Measurements from ENCODE around the gene OR10G7. TPM values are rescaled to one million over a fixed set of nuclear protein-coding genes. Genes with fewer than 3 reads are reported as not detected.

The OR10G7 gene, protein sequence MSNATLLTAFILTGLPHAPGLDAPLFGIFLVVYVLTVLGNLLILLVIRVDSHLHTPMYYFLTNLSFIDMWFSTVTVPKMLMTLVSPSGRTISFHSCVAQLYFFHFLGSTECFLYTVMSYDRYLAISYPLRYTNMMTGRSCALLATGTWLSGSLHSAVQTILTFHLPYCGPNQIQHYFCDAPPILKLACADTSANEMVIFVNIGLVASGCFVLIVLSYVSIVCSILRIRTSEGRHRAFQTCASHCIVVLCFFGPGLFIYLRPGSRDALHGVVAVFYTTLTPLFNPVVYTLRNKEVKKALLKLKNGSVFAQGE
- total RNA-seq (ENCODE audit: unreplicated experiment): not detected
- long read RNA-seq: 0 reads

- no peak for DNase-seq (ENCODE audit: low spot score)
- H3K27me3 Mint-ChIP-seq (ENCODE audit: unreplicated experiment): no peaks in the 10 kb centered on the region
- H3K9me3 Mint-ChIP-seq (ENCODE audit: unreplicated experiment): no peaks in the 10 kb centered on the region
- H3K4me1 Mint-ChIP-seq (ENCODE audit: unreplicated experiment): no peaks in the 10 kb centered on the region
- no peak within 1 kb of the TSS for H3K4me3 Mint-ChIP-seq (ENCODE audit: unreplicated experiment)
- TF ChIP-seq CTCF (IDR thresholded peaks at IDR 0.05; ENCODE audit: unreplicated experiment): no peak
- H3K36me3 Mint-ChIP-seq (ENCODE audit: low read depth, unreplicated experiment): no peaks in the 10 kb centered on the region
- H3K27ac Mint-ChIP-seq (ENCODE audit: unreplicated experiment): no peak within 1 kb of the TSS
Measured at GRCh38 chr11:124041254-124041653, at the start of gene OR10G7. Gene OR10G7 (minus strand): TSS chr11:124041325. CDS start chr11:124039001, 2,324 bp downstream.

- Mint-ChIP-seq H3K9me3 (ENCODE audit: unreplicated experiment) (no peaks in the 10 kb centered on the region), H3K36me3 (ENCODE audit: low read depth, unreplicated experiment) (no peaks in the 10 kb centered on the region), H3K27me3 (ENCODE audit: unreplicated experiment) (no peaks in the 10 kb centered on the region), H3K27ac (ENCODE audit: unreplicated experiment) (no peak overlapping the region), H3K4me1 (ENCODE audit: unreplicated experiment) (no peaks in the 10 kb centered on the region), H3K4me3 (ENCODE audit: unreplicated experiment) (no peak overlapping the region)
- TF ChIP-seq CTCF (IDR thresholded peaks at IDR 0.05; ENCODE audit: unreplicated experiment): no peak
- DNase-seq (ENCODE audit: low spot score): peak; percentile 25
Measured at GRCh38 chr11:124085997-124086846, 45.1 kb upstream of the OR10G7 start.

- no peaks in the 10 kb centered on the region for H3K9me3 Mint-ChIP-seq (ENCODE audit: unreplicated experiment)
- no peaks in the 10 kb centered on the region for H3K27me3 Mint-ChIP-seq (ENCODE audit: unreplicated experiment)
- no peak overlapping the region for H3K4me3 Mint-ChIP-seq (ENCODE audit: unreplicated experiment)
- H3K36me3 Mint-ChIP-seq (ENCODE audit: low read depth, unreplicated experiment): no peaks in the 10 kb centered on the region
- H3K4me1 Mint-ChIP-seq (ENCODE audit: unreplicated experiment): no peaks in the 10 kb centered on the region
- no peak for TF ChIP-seq CTCF (IDR thresholded peaks at IDR 0.05; ENCODE audit: unreplicated experiment)
- no peak overlapping the region for H3K27ac Mint-ChIP-seq (ENCODE audit: unreplicated experiment)
- no peak for DNase-seq (ENCODE audit: low spot score)
Measured at GRCh38 chr11:124085583-124085982, 44.5 kb upstream of the OR10G7 start.

DNA sequence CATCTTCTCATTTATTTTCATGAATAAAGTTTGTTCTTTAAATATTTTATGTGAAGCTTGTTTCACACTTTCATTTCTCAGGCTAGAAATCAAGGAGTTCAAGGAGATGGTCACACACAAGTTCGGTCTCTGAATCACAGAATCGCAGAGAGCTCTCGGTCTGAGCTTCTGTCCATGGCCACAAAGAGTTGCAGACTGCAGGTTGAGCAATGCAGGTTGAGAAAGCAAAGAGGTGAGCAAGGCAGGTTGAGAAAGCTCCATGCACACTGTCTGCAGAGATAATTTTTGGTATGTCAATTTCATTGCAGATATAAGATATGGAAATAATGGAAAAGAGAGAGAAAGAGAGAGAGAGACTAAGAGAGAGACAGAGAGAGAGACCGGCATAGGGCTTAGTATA is 41.2 kb upstream of the OR10G7 start:
- Mint-ChIP-seq H3K27ac (ENCODE audit: unreplicated experiment) (no peak overlapping the region), H3K4me1 (ENCODE audit: unreplicated experiment) (no peaks in the 10 kb centered on the region), H3K36me3 (ENCODE audit: low read depth, unreplicated experiment) (no peaks in the 10 kb centered on the region), H3K4me3 (ENCODE audit: unreplicated experiment) (no peak overlapping the region), H3K9me3 (ENCODE audit: unreplicated experiment) (no peaks in the 10 kb centered on the region), H3K27me3 (ENCODE audit: unreplicated experiment) (no peaks in the 10 kb centered on the region)
- DNase-seq (ENCODE audit: low spot score): no peak
- TF ChIP-seq CTCF (IDR thresholded peaks at IDR 0.05; ENCODE audit: unreplicated experiment): no peak

- Mint-ChIP-seq H3K4me3 (ENCODE audit: unreplicated experiment) (no peak overlapping the region), H3K9me3 (ENCODE audit: unreplicated experiment) (no peaks in the 10 kb centered on the region), H3K36me3 (ENCODE audit: low read depth, unreplicated experiment) (no peaks in the 10 kb centered on the region), H3K27ac (ENCODE audit: unreplicated experiment) (no peak overlapping the region), H3K27me3 (ENCODE audit: unreplicated experiment) (peaks cover 3% of the 10 kb centered on the region), H3K4me1 (ENCODE audit: unreplicated experiment) (peaks cover 4% of the 10 kb centered on the region)
- no peak for TF ChIP-seq CTCF (IDR thresholded peaks at IDR 0.05; ENCODE audit: unreplicated experiment)
- no peak for DNase-seq (ENCODE audit: low spot score)
Measured at GRCh38 chr11:124081483-124081882, 40.4 kb upstream of the OR10G7 start.

All from endothelial cell (in vitro differentiated cells).